IPS-NIHi11 (cell line): ENCODE measurements around the gene PCYT2.
A peak's percentile ranks its signal among the peaks of the same experiment; 100 is the strongest.
"Not testable (repeated sequence)": the region's sequence is repeated elsewhere in the genome, so short reads cannot be mapped to it uniquely, and the experiment has no call there.

Source experiments
- DNase-seq: peaks from one replicate; pipeline ENCODE4 v3.0.0; 2012; ENCODE audit warnings: mixed read lengths, low spot score

Gene PCYT2

GRCh38 chr17:81927152-81927652, 16.0 kb upstream of the PCYT2 start:
- no peak for DNase-seq

DNA sequence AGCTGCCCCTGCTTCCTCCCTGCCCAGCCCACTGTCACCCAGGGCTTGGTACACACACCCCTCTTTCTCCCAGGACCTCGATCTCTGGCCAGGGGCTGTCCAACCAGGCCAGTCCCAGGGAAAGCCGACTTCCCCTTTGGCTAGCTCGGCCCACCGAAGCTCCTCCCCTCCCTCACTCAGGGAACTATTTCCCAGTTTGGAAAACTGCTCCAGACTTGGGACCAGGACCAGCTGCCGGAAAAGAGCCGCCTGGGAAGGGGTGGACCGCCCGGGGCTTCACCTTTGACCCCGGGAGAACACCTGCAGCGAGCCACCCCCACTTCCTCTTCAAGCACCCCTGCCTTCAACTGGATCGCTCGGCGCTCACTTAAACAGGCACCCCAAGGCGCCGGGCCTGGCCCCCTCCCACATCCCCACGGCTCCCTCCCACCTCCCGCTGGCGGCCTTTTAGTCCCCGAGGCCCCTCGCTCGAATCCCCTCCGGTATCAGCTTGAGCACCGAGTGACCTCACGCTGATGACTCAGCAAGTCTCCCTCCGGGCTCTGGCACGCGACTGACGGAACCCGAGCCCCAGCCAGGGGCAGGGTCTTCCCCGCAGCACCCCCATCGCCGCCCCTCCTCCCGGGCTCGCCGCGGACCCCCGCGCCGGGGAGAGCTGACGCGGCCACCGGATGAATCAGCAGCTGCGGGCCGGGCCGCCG, 15.4 kb upstream of the PCYT2 start:
- DNase-seq: peak; percentile 67

DNA sequence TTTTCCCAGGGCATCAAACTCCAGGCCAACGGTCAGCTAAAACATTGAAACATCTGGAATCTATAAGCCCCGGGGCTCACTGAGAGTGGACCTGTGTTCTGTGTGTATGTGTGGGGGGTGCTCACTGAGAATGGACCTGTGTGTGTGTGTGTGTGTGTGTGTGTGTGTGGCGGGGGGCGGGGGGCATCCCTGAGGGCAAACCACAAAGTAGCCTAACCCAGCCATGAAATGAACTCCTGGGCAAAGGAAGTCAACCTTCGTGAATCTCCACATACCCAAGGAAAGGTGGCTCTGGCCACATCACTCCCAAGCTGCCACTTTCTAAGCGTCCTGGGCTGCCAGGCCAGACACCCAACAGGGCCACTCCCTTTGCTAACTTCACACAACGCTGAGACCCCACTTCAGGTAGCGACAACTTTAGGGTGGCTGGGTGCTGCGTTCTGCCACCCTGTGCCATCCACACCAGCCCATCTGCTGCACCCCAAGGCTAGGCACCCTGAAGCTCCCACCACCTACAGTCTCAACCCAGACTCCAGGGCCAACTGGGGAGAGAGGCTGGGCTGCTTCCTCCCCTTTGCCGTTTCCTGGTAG, 14.8 kb upstream of the PCYT2 start:
- DNase-seq: no peak

GRCh38 chr17:81924557-81925532, 13.6 kb upstream of the PCYT2 start:
- no peak for DNase-seq

GRCh38 chr17:81923302-81924260, 12.4 kb upstream of the PCYT2 start:
- DNase-seq: peak; percentile 62

DNA sequence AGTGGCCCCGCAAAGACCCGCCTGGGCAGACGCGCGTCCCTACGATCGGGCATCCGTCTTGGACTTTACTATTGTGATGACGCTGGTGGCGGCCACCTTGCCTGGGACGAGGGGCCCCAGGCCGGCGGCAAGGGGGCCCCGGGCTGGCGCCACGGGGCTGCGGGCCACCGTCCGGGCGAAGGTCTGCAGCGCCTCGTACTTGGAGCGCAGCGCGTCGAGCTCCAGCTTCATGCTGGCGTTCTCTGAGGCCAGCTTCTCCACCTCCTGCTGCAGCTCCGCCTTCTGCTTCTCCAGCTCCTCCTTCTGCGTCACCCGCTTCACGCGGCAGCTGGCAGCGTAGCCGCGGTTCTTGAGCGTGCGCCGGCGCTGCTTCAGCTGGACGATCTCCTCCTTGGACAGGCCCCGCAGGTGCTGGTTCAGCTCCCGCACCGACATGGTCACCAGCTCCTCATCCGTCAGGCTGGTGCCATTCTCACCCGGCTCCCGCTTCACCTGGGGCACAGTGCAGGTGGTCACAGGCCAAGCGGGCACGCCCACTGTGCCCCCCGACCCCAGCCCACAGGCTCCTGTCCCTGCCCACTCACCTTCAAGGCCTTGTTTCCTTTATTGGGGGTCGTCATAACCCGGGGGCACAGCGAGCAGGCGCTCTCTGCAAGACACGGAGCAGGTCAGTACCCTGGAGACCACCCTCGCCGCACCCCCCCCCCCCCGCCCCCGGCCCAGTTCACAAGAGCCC, 11.5 kb upstream of the PCYT2 start:
- no peak for DNase-seq

GRCh38 chr17:81921996-81922565, 10.9 kb upstream of the PCYT2 start:
- no peak for DNase-seq

- DNase-seq: no peak
These were observed 10.3 kb upstream of the PCYT2 start for GRCh38 chr17:81921537-81921862.

GRCh38 chr17:81920612-81921536, 9.7 kb upstream of the PCYT2 start:
- DNase-seq: no peak

DNA sequence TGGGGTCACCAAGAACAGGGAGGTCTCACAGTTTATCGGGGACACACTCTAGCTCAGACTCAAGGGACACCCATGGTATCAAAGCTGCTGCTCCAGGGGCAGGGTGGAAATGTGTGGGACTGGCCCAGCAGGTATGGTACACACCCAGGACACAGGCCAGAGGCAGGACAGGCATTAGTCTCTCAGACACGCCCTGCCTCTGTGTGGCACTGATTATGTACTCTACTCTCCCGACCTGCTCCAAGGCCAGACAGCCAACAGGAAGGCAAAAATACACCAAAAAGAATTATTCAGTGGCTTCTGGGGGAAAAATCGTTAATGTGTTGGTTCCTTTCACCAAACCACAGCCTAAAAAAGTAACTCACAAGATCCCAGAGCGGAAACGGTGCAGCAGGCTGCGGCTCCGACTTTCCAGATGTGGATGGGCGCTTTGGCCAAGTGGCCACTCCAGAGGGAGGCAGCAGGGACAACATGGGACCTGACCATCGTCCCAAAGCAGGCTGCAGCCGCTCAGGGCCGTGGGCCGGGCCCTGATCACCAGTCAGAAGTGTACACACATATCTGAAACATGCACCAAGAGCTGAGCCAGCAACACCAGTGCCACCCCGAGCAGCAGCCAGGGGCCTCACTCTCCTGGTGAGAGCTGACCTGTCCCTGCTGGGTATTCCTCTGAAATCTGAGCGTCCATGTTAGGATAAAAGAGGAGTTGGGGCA, 7.8 kb upstream of the PCYT2 start:
- no peak for DNase-seq

- not testable (repeated sequence) for DNase-seq
These were observed 7.1 kb upstream of the PCYT2 start for GRCh38 chr17:81918333-81918669.

GRCh38 chr17:81917565-81918332, 6.5 kb upstream of the PCYT2 start, which contains the start of gene SIRT7:
TSS of gene SIRT7 (minus strand) at chr17:81918176. CDS start at chr17:81918131, 45 bp downstream.
- DNase-seq: peak; percentile 98

DNA sequence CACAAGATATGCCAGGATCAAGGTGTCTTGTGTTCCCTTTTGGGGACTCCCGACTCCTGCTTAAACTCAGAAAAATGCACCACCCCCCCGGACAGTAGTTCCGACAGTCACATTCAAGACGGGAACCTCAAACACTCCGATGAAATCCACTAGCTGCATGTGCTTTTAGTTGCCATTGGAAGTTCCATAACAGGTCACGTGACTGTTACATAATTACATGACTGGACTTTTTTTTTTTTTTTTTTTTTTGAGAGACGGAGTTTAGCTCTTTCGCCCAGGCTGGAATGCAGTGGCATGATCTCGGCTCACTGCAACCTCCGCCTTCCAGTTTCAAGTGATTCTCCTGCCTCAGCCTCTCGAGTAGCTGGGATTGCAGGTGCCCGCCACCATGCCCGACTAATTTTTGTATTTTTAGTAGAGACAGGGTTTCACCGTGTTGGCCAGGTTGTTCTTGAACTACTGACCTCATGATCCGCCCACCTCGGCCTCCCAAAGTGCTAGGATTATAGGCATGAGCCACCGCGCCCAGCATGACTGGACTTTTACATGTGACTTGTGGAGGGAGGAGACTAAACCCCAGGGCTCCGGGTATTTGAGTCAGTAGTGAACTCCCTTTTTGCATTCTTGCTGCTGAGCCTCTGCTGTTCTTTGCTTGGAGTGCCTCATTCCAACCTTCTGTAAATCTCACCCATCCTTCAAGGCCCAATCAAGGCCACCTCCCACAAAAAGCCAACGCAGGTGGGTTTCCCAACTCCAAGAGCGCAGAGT, 5.2 kb upstream of the PCYT2 start:
- no peak for DNase-seq

DNA sequence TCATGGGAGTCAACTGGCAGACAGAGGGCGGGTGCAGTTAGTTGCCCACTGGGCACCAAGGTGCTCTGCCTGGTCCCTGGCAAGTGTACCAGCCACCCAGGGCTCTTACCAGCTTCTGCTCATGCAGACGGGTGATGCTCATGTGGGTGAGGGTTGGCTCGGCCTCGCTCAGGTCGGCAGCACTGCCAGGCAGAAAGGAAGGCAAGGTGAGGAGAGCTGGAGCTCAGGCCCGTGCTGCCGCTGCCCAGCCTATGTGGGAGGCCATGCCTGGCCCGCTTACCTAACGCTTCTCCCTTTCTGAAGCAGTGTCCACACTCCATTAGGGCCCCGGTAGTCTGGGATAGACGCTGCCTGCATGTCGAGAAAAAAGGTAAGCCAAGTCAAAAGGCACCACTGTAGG, 4.1 kb upstream of the PCYT2 start:
- no peak for DNase-seq

GRCh38 chr17:81914103-81914850, 3.1 kb upstream of the PCYT2 start:
- no peak for DNase-seq

DNA sequence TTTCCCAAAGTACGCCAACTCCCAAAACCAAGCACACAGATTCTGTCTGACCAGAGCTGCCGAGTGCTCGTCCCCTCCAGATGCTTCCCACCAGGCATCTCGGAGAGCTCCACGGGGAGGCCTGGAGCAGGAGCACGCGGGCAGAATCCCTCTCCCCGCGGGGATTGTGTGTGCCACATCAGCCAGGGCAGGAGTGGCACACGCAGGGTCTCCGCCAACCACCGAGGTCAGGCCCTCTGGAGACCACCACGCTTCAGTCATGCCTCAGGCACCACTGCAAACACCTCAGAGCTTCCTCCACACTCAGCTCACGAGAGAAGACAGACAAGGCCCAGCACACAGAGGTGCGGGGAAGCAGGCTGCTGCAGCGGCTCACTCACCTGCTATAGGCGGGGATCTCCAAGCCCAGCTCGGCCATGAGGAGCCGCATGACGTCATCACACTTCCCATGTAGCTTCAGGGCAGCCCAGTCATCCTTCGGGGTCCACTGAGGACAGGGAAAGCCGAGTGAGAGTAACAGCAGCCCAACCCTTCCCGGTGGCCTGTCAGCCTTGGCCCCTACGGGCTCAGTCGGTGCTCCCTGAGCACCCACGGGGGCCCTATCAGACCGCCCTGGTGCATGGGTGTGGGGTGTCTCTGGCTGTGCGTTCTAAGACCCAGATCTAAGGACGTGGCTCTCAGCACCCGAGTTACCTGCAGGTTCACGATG, 2.3 kb upstream of the PCYT2 start:
- DNase-seq: no peak
